Gastrocnemius medialis (tissue), 4 donors: ENCODE data around the gene TK2.

ENCODE experiments used
- CTCF ChIP-seq, 5 experiments: fragments of 450-650 bp in 3 of 5; fragments of 200-600 bp in 2 of 5; sonication (generic) in 2 of 5; IDR thresholded peaks in 4 of 5; conservative IDR thresholded peaks in 1 of 5; 1 replicate in 4 of 5; 2 replicates in 1 of 5; pipeline ENCODE4 v1.5.1; 2016 to 2019; ENCODE audit warnings: antibody characterized with exemption in 5 of 5, mild to moderate bottlenecking in 3 of 5, moderate library complexity in 3 of 5
- POLR2A ChIP-seq, 2 donors: fragments of 450-650 bp; IDR thresholded peaks; one replicate each; pipeline ENCODE4 v1.6.1; 2017; ENCODE audit warnings: antibody characterized with exemption in 2 of 2, mild to moderate bottlenecking in 2 of 2, moderate library complexity in 2 of 2

- no peak for TF ChIP-seq CTCF (IDR thresholded peaks at IDR 0.05 in 4 of 5, conservative IDR thresholded peaks at IDR 0.05 in 1 of 5)
- TF ChIP-seq POLR2A (IDR thresholded peaks at IDR 0.05): no peak
Observed at GRCh38 chr16:66467611-66468010, 82.3 kb downstream of the TK2 start.
